ENCODE data around the gene RILPL2. TPM values are rescaled to one million over a fixed set of nuclear protein-coding genes. Genes with fewer than 3 reads are reported as not detected.

Gene RILPL2
- total RNA-seq, 4 donors from 2014 or later, result 5.4 to 7.6 (median 5.8) TPM

DNA sequence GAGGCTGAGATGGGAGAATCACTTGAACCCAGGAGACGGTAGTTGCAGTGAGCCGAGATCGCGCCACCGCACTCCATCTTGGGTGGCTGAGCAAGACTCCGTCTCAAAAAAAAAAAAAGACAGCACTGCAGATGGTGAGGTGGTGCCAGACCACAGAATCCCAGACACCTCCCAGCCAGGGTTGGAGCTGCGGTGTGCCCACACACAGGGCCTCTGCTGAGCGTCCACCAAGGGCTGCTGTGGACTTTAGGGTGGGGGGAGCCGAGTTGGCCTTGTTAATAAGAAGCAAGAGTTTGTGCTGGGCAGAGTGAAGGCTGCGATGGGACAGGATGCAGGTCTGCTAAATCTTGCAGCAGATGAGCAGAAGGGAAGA lies 38.3 kb downstream of the RILPL2 start:
- Histone ChIP-seq H3K4me1 (peaks cover 23 to 90% (median 77%) of the 10 kb centered on the region in 4 donors), H3K9me3 (no peaks in the 10 kb centered on the region), H3K27ac (replicated peaks in 1 of 4) (peak overlapping the region; percentile 72 to 89 (median 83)), H3K4me3 (peak overlapping the region; percentile 9 to 20 (median 16)), H3K27me3 (no peaks in the 10 kb centered on the region), H3K36me3 (peaks cover 37 to 88% (median 79%) of the 10 kb centered on the region in 4 donors)
- intact Hi-C loops (cut with DNase I), result no loop called here
- no peak for DNase-seq (ENCODE audit: extremely low spot score)
- TF ChIP-seq EP300 (IDR thresholded peaks at IDR 0.05), result no peak
- no peak for TF ChIP-seq POLR2AphosphoS5 (IDR thresholded peaks at IDR 0.05)
- TF ChIP-seq, protein P1, sequence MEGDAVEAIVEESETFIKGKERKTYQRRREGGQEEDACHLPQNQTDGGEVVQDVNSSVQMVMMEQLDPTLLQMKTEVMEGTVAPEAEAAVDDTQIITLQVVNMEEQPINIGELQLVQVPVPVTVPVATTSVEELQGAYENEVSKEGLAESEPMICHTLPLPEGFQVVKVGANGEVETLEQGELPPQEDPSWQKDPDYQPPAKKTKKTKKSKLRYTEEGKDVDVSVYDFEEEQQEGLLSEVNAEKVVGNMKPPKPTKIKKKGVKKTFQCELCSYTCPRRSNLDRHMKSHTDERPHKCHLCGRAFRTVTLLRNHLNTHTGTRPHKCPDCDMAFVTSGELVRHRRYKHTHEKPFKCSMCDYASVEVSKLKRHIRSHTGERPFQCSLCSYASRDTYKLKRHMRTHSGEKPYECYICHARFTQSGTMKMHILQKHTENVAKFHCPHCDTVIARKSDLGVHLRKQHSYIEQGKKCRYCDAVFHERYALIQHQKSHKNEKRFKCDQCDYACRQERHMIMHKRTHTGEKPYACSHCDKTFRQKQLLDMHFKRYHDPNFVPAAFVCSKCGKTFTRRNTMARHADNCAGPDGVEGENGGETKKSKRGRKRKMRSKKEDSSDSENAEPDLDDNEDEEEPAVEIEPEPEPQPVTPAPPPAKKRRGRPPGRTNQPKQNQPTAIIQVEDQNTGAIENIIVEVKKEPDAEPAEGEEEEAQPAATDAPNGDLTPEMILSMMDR (IDR thresholded peaks at IDR 0.05), result no peak
- TF ChIP-seq POLR2A (IDR thresholded peaks at IDR 0.05; ENCODE audit: low read depth), result no peak
- WGBS, result 66% methylated on average over 10 of the region's 10 CpGs

DNA sequence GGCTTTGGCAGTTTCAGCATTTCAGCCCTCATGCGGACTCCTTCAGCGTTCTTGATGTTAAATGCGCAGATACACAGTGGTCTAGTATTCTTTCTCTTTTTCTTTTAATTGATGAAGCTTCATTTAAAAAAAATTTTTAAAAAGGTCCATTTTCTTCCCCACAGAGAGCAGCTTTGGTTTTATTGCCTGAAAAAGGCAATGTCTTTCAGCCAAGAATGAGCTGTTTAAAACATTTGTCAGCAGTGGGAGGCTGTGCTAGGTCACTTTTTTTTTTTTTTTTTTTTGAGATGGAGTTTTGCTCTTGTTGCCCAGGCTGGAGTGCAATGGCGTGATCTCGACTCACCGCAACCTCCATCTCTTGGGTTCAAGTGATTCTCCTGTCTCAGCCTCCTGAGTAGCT lies 39.1 kb downstream of the RILPL2 start:
- Histone ChIP-seq H3K27ac (replicated peaks in 1 of 4) (peak overlapping the region; percentile 72 to 89 (median 83)), H3K9me3 (no peaks in the 10 kb centered on the region), H3K27me3 (no peaks in the 10 kb centered on the region), H3K36me3 (peaks cover 36 to 88% (median 79%) of the 10 kb centered on the region in 4 donors), H3K4me3 (no peak overlapping the region), H3K4me1 (peaks cover 23 to 90% (median 78%) of the 10 kb centered on the region in 4 donors)
- WGBS, result 47% methylated on average over 6 of the region's 6 CpGs
- intact Hi-C loops (cut with DNase I), result no loop called here
- TF ChIP-seq POLR2AphosphoS5 (IDR thresholded peaks at IDR 0.05) (no peak), POLR2A (IDR thresholded peaks at IDR 0.05; ENCODE audit: low read depth) (no peak), EP300 (IDR thresholded peaks at IDR 0.05) (no peak)
- TF ChIP-seq, protein P1 (IDR thresholded peaks at IDR 0.05), result no peak
- DNase-seq (ENCODE audit: extremely low spot score), result no peak

DNA sequence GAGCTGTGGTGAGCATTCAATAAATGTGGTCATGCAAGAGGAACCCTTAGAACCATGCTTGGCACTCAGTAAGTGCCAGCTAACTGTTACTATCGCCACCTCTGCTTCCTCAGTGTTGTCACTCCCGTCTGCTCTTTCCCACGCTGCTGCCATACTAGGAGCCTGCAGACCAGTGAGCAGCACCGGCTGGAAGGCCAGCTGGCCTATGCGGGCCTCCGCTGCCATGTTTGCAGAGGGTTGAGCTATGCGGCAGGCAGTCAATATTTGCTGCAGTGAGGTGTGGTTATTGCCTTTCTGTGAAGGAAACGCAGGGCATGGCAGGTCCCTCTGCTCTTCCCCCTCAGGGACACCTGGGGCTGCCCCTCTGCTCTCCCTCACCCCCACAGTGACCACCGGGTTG lies 39.5 kb downstream of the RILPL2 start:
- intact Hi-C loops (cut with DNase I), result no loop called here
- Histone ChIP-seq H3K27ac (replicated peaks in 1 of 4) (peak overlapping the region; percentile 72 to 89 (median 83)), H3K9me3 (no peaks in the 10 kb centered on the region), H3K4me3 (peak overlapping the region in 1 of 4 donors; percentile 3), H3K36me3 (peaks cover 40 to 88% (median 79%) of the 10 kb centered on the region in 4 donors), H3K27me3 (no peaks in the 10 kb centered on the region), H3K4me1 (peaks cover 24 to 90% (median 78%) of the 10 kb centered on the region in 4 donors)
- TF ChIP-seq EP300 (IDR thresholded peaks at IDR 0.05), result no peak
- TF ChIP-seq POLR2AphosphoS5 (IDR thresholded peaks at IDR 0.05), result no peak
- TF ChIP-seq, protein P1 (IDR thresholded peaks at IDR 0.05), result no peak
- no peak for TF ChIP-seq POLR2A (IDR thresholded peaks at IDR 0.05; ENCODE audit: low read depth)
- no peak for DNase-seq (ENCODE audit: extremely low spot score)
- 55% methylated on average over 9 of the region's 9 CpGs for WGBS

DNA sequence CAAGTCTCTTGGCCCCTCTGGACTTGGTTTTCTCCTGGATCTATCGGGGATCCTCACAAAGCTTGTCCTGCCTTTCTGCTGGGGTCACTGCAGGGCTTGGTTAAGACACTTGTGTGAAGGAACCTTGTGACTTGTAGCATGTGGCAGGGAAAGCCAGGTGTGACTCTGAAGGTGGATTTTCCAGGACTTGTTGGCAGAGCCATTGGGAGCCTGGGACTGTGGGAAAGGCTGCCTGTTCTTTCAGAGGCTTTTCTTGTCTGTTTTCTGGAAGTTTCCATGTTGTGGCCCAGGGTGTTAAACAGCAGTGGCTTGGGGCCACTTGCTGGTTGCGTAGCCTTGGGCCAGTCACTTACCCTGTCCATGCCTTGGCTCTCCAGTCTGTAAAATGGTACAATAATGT lies 39.9 kb downstream of the RILPL2 start:
- Histone ChIP-seq H3K36me3 (peaks cover 44 to 88% (median 77%) of the 10 kb centered on the region in 4 donors), H3K4me1 (peaks cover 28 to 92% (median 79%) of the 10 kb centered on the region in 4 donors), H3K4me3 (no peak overlapping the region), H3K27ac (replicated peaks in 1 of 4) (peak overlapping the region; percentile 72 to 89 (median 83)), H3K9me3 (no peaks in the 10 kb centered on the region), H3K27me3 (no peaks in the 10 kb centered on the region)
- no peak for TF ChIP-seq POLR2A (IDR thresholded peaks at IDR 0.05; ENCODE audit: low read depth)
- intact Hi-C loops (cut with DNase I), result no loop called here
- 100% methylated on average over 1 of the region's 2 CpGs for WGBS
- DNase-seq (ENCODE audit: extremely low spot score), result no peak

DNA sequence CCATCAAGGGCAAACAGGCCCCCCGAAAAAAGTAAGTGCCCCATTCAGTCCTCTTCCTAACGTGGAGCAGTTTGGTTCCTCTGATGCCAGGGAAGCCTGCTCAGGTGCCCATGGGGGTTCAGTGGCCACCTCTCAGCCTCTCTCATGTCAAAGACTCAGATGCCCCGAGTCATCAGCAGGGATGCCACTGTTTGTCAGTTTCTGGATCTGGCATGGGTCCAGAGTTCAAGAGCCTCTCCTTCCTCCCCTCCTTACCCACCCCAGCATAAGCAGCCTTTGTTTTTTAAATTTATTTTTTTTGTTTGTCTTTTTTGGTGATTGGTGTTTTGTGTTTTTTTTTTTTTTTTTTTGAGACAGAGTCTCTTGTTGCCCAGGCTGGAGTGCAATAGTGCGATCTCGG lies 41.2 kb downstream of the RILPL2 start:
- Histone ChIP-seq H3K4me1 (peaks cover 41 to 98% (median 91%) of the 10 kb centered on the region in 4 donors), H3K36me3 (peaks cover 51 to 94% (median 84%) of the 10 kb centered on the region in 4 donors), H3K9me3 (no peaks in the 10 kb centered on the region), H3K4me3 (no peak overlapping the region), H3K27me3 (no peaks in the 10 kb centered on the region), H3K27ac (replicated peaks in 1 of 4) (peak overlapping the region in 3 of 4 donors; percentile 40 to 89 (median 72))
- DNase-seq (ENCODE audit: extremely low spot score), result no peak
- 84% methylated on average over 5 of the region's 5 CpGs for WGBS
- intact Hi-C loops (cut with DNase I), result no loop called here
- no peak for TF ChIP-seq POLR2A (IDR thresholded peaks at IDR 0.05; ENCODE audit: low read depth)
- TF ChIP-seq EP300 (IDR thresholded peaks at IDR 0.05), result no peak
- TF ChIP-seq POLR2AphosphoS5 (IDR thresholded peaks at IDR 0.05), result no peak
- TF ChIP-seq, protein P1 (IDR thresholded peaks at IDR 0.05), result no peak

Measured in esophagus muscularis mucosa (tissue), 4 donors.